ENCODE measurements around the gene LCE1C. TPM values are rescaled to one million over a fixed set of nuclear protein-coding genes. Genes with fewer than 3 reads are reported as not detected.

Gene LCE1C
- total and polyA plus RNA-seq, 9 of the 15 experiments (the other 6 are each of a cell fraction or from before 2014, with no cell fraction given): not detected

GRCh38 chr1:152774875-152775274 is 31.6 kb downstream of the LCE1C start, which contains the start of gene LCE1F:
LCE1F (plus strand) TSS chr1:152775140; CDS start chr1:152776372, 1,232 bp downstream.
- Histone ChIP-seq H3K4me3 (no peak within 1 kb of the TSS), H4K20me1 (replicated peaks; ENCODE audit: control insufficient read depth, insufficient read depth, low read length) (no peaks in the 10 kb centered on the region), H3K27me3 (ENCODE audit: control insufficient read depth in 2 of 2, insufficient read depth in 2 of 2, low read length in 2 of 2) (no peaks in the 10 kb centered on the region), H2AFZ (ENCODE audit: low read depth, low read length) (no peak within 1 kb of the TSS), H3K36me3 (ENCODE audit: control insufficient read depth, insufficient read depth, low read length) (no peaks in the 10 kb centered on the region), H3K9me1 (ENCODE audit: control insufficient read depth, insufficient read depth, low read length) (no peaks in the 10 kb centered on the region), H3K4me1 (replicated peaks in 1 of 2; ENCODE audit: control insufficient read depth in 2 of 2, insufficient read depth in 2 of 2, low read length in 2 of 2) (no peaks in the 10 kb centered on the region), H3K79me2 (ENCODE audit: control insufficient read depth, insufficient read depth, low read length) (no peaks in the 10 kb centered on the region), H3K27ac (ENCODE audit: extremely low read depth, low read depth, low read length) (no peak within 1 kb of the TSS), H3K9ac (ENCODE audit: insufficient read depth in 1 of 2, low read depth in 2 of 2, low read length in 2 of 2) (no peak within 1 kb of the TSS), H3K4me2 (ENCODE audit: insufficient read depth, low read length) (no peak within 1 kb of the TSS), H3K9me3 (replicated peaks; ENCODE audit: control insufficient read depth, insufficient read depth, low read depth, low read length) (no peaks in the 10 kb centered on the region)
- BruUV-seq (replicated peaks): no TSS peak
- TF ChIP-seq NONO (IDR thresholded peaks at IDR 0.05; ENCODE audit: low read depth in 2 of 2, low read length in 1 of 2): no peak
- TF ChIP-seq ZNF175 (CRISPR knock-in tag; IDR thresholded peaks at IDR 0.05; ENCODE audit: low read depth): no peak
- no peak for TF ChIP-seq POLR3G (IDR thresholded peaks at IDR 0.05; ENCODE audit: extremely low read depth, insufficient read length, insufficient replicate concordance)
- TF ChIP-seq XRCC5 (IDR thresholded peaks at IDR 0.05; ENCODE audit: low read depth, low read length): no peak
- TF ChIP-seq, protein P1, sequence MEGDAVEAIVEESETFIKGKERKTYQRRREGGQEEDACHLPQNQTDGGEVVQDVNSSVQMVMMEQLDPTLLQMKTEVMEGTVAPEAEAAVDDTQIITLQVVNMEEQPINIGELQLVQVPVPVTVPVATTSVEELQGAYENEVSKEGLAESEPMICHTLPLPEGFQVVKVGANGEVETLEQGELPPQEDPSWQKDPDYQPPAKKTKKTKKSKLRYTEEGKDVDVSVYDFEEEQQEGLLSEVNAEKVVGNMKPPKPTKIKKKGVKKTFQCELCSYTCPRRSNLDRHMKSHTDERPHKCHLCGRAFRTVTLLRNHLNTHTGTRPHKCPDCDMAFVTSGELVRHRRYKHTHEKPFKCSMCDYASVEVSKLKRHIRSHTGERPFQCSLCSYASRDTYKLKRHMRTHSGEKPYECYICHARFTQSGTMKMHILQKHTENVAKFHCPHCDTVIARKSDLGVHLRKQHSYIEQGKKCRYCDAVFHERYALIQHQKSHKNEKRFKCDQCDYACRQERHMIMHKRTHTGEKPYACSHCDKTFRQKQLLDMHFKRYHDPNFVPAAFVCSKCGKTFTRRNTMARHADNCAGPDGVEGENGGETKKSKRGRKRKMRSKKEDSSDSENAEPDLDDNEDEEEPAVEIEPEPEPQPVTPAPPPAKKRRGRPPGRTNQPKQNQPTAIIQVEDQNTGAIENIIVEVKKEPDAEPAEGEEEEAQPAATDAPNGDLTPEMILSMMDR (IDR thresholded peaks at IDR 0.05 in 2 of 3, conservative IDR thresholded peaks at IDR 0.05 in 1 of 3; ENCODE audit: insufficient read depth in 2 of 3, low read depth in 1 of 3, low read length in 3 of 3): 0 out of 6 replicates have a peak, but pooled peaks of 1 of the 3 experiments have one; percentile 17
- no peak for TF ChIP-seq AFF1 (IDR thresholded peaks at IDR 0.05; ENCODE audit: low read depth in 1 of 2, partially characterized antibody in 2 of 2)
- ChIA-PET POLR2A (no interaction called here), CTCF (ENCODE audit: low intra/inter-chr PET ratio) (no interaction called here)
- WGBS (ENCODE audit: insufficient coverage, low coverage, missing lambda C conversion rate): 0% methylated on average over 6 of the region's 6 CpGs
- in situ Hi-C loops (cut with MboI) (no loop called here), intact Hi-C loops (cut with micrococcal nuclease) (no loop called here)
- DNase-seq (ENCODE audit: extremely low read depth in 1 of 4, low spot score in 3 of 4) (no peak), ATAC-seq (no peak), FAIRE-seq (no peak)

All from K562 (cell line).